Left ventricle myocardium superior (tissue), 1 donor: ENCODE results near the gene EGFR. TPM values are rescaled to one million over a fixed set of nuclear protein-coding genes. Genes with fewer than 3 reads are reported as not detected.

Experiments
- ATAC-seq: fragments of 200-7000 bp; cut with Tn5 transposase; one replicate; pipeline ENCODE4 v1.9.1; 2020; ENCODE audit warnings: mild to moderate bottlenecking, moderate library complexity
- DNase-seq: peaks from one replicate; pipeline ENCODE4 v3.0.0-alpha.2; 2020
- intact Hi-C: fragments of 100-400 bp; cut with micrococcal nuclease; formaldehyde crosslinking; loops from one replicate; pipeline ENCODE4 v1.11.0; 2022
- total RNA-seq: library from RNA; stranded (reverse); fragmentation: NEBNext Ultra II Directional; extraction: Animal tissue kit (Norgen Biotek cat#: 25700); gene quantifications from one replicate; pipeline ENCODE4 v1.2.1, GENCODE V29; 2021
- donor health status: DM: no; HTN: yes; CAD: no; lungs with severe emphysema.

Gene EGFR
- total RNA-seq, 1 donor from 2014 or later: 11.2 TPM

- intact Hi-C loops: no loop called here
- ATAC-seq: no peak
Observed at GRCh38 chr7:55109404-55110167, 90.8 kb downstream of the EGFR start.

DNA sequence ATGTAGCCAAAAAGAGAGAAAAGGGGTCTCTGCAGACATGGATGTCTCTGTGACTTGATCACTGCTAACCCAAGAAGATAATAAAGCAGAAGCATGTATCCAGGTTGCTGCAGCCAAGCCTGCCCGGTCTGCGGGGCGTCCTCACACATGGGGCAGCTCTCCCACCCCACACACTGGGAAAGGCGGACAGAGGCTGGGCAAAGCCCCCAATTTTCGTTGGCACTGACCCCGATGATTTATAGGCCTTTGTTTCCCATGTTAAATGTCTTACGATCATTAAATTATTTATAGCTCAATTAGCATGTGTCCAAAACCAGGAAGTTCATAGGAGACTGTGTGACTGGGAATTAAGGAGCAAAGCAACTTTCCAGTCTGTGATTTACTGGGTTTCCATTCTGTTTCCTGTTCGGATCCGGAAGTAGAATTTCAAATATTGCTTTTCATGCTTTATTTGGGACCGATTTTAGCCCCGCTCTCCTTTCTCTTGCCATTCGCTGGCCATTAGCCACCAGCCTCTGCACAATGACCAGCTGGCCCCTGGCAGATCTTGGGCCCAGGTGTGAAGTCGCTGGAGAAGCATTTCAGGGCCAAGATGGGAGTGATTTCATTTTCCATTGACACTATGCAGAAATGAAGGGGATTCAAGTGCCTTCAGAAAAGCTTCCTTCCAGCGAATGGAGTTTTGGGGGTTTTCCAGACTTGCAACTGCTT, 91.6 kb downstream of the EGFR start:
- ATAC-seq (peak; percentile 26), DNase-seq (no peak)
- intact Hi-C loops: no loop called here

More at GRCh38 chr7:55109404-55110167, 90.8 kb downstream of the EGFR start:
- no peak for DNase-seq

- DNase-seq (no peak), ATAC-seq (peak; percentile 62)
- intact Hi-C loops: no loop called here
Observed at GRCh38 chr7:55110993-55111361, 92.2 kb downstream of the EGFR start.

DNA sequence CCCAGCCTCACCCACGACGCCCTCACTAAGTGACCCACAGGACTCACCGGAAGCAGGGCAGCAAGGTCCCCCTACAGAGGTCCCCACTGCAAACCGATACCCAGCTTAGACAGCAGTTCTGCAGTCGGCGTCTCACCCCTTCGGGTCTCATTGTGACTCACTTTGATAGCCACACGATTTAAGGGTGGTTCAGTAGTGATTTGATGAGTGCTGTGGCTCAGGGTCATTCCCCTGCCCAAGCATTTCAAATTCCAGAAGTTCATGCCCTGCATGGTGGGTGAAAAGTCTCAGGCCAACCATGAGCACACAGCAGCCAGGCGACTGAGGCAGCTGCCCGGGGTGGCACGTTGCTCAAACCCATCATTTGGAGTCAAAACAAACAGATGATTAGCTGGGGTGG, 93.2 kb downstream of the EGFR start:
- intact Hi-C loops: no loop called here
- DNase-seq: no peak
- no peak for ATAC-seq

GRCh38 chr7:55113760-55114540, 95.1 kb downstream of the EGFR start:
- ATAC-seq (no peak), DNase-seq (no peak)
- intact Hi-C loops: no loop called here

- no peak for ATAC-seq
- intact Hi-C loops: no loop called here
- no peak for DNase-seq
Observed at GRCh38 chr7:55117286-55117685, 98.5 kb downstream of the EGFR start.

GRCh38 chr7:55118426-55118825, 99.6 kb downstream of the EGFR start:
- ATAC-seq: no peak
- no peak for DNase-seq
- intact Hi-C loops: no loop called here

DNA sequence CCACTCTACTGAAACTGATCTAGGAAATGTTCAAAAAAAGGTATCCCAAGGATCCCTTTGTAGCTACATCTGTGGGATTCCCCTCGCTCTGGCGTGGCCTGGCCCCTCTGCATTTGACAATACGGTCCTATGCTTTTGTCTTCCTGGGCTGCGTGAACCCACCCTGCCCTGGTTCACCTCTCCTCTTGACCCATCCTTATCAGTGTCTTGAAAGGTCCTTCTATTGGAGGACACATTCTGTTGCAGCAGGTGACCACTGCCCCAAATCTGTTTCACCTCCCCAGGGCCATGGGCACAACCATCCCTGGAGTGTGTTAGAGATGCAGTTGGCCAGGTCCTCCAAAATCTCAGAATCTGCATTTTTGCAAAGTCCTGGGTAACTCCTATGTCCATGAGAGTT, 100.8 kb downstream of the EGFR start:
- ATAC-seq: no peak
- intact Hi-C loops: no loop called here

DNA sequence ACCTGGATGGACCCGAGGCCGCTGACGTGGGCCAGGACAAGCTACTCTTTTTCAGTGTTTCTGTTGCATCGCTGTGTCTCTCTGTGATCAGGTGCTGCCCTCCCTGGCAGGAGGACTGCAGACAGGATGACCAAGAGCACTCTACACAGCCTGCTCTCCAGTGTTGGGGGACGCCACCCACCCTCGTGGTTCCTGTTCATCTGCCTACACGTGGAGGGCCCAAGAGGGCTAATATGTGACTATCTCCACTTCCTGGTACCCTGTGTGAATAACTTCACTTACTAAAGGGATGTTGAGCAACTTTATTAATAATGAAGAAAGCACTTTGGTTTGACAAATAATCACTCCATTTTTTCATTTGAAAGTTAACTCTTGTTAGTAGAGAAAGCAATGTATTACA, 101.3 kb downstream of the EGFR start:
- DNase-seq: no peak
- intact Hi-C loops: no loop called here
- peak; percentile 30 for ATAC-seq

More for the DNA sequence above, 100.8 kb downstream of the EGFR start:
- no peak for DNase-seq

- DNase-seq: peak; percentile 85
- ATAC-seq: peak; percentile 89
- intact Hi-C loops: no loop called here
Observed at GRCh38 chr7:55120501-55121198, 101.8 kb downstream of the EGFR start.

- DNase-seq (no peak), ATAC-seq (peak; percentile 17)
- intact Hi-C loops: no loop called here
Observed at GRCh38 chr7:55121249-55121648, 102.4 kb downstream of the EGFR start.

DNA sequence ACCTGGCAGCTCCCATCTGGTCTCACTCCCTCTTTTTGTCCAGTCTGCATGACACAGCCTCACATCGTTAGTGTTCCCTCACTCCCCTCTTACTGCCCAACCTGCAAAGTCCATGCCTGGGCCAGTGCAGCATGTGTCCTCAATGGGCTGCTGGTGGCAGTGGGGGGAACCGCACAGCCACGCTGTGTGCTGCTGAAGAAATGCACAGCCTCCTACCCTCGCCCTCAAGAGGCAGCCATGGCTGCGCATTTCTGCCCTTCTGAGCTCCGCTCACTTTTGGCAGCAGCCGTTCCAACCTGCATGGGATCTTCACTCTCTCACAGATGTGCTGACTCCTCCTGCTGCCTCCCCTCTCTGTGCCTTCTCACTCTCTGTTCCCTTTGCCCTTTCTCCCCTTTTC, 103.4 kb downstream of the EGFR start:
- ATAC-seq (no peak), DNase-seq (no peak)
- intact Hi-C loops: no loop called here

- intact Hi-C loops: no loop called here
- DNase-seq (no peak), ATAC-seq (no peak)
Observed at GRCh38 chr7:55124989-55125875, 106.4 kb downstream of the EGFR start.

DNA sequence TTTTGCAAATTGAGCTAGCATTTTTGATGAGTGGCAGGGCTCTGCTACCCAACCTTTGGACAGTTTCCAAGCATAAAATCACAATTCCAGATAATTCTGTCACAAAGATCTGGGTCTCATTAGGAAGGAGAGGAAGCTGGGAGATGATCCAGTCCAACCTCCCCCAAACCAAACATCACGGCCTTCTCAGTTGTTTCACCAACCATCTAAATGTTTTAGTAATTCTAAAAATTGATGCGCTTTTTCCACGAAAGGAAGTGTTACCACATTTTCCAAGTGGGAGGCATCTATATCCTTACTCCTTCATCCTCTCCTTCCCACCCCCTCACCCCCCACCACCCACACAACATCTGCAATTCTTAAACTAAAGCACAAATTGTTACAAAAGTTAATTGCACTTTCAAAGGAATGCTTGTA, 108.3 kb downstream of the EGFR start:
- intact Hi-C loops: no loop called here
- DNase-seq (no peak), ATAC-seq (no peak)

GRCh38 chr7:55127622-55128081, 108.8 kb downstream of the EGFR start:
- ATAC-seq (peak; percentile 54), DNase-seq (peak; percentile 54)
- intact Hi-C loops: no loop called here

GRCh38 chr7:55128693-55129394, 110.0 kb downstream of the EGFR start:
- intact Hi-C loops: no loop called here
- ATAC-seq: peak; percentile 63
- DNase-seq: peak; percentile 81

DNA sequence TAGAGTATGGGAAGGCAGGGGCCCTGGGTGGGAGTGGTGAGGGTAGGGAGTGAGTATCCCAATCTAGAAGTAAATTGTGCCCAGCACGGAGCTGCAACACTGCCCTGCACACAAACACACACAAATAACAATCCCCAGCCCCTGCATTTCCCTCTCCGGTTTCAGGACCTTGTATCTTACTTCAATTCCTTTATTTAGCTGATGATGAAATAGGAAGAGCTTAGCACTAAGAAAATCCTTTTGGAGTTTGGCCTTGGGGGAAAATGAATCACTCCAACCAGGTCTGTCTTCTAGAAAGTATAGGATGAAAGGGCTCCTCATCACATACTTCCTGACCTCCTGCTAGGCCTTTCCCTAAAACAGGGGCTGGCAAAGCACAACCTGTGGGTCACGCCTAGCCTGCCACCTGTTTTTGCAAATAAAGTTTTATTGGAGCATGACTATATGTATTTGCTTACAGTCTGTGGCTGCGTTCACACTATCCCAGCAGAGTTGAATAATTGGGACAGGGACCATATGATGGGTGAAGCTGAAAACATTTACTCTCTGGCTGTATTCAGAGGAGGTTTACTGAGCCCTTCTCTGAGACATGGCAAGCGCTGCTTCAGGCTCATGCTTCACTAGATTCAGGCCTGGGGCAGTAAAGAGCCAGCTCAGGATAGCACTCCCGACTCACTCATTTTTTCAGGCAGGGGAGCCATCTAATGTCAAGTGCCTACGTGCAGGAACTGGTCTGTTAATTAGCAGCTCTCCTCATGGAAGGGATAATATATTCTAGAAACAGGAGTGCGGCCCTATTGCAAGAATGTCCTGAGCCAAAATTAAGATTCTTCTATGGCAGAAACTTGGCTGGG, 111.0 kb downstream of the EGFR start:
- ATAC-seq: no peak
- intact Hi-C loops: no loop called here
- DNase-seq: no peak
